WERI-Rb-1 (cell line): ENCODE results near the gene CHGA.

Experiments
- DNase-seq: peaks from one replicate; pipeline ENCODE4 v3.0.0-alpha.2; 2020
- H3K27ac ChIP-seq: fragments of 250-450 bp; sonication (Bioruptor Pico); 2 replicates; pipeline ENCODE4 v1.5.1; 2020; ENCODE audit warnings: mild to moderate bottlenecking, moderate library complexity
- H3K27me3 ChIP-seq: fragments of 250-450 bp; sonication (Bioruptor Pico); 2 replicates; pipeline ENCODE4 v1.5.1; 2021; ENCODE audit warnings: mild to moderate bottlenecking, low read depth, moderate library complexity; ENCODE audit not compliant: insufficient read depth, severe bottlenecking
- H3K36me3 ChIP-seq: fragments of 250-450 bp; sonication (Bioruptor Pico); 2 replicates; pipeline ENCODE4 v1.5.1; 2020; ENCODE audit warnings: mild to moderate bottlenecking, moderate library complexity
- H3K4me3 ChIP-seq: 2 replicates; pipeline ENCODE4 v1.5.1; 2011; ENCODE audit warnings: low read depth, mild to moderate bottlenecking, control low read depth, low read length
- H3K9me3 ChIP-seq: fragments of 250-450 bp; sonication (Bioruptor Pico); 2 replicates; pipeline ENCODE4 v1.5.1; 2021; ENCODE audit warnings: mild to moderate bottlenecking, moderate library complexity; ENCODE audit not compliant: severe bottlenecking
- TF ChIP-seq, protein P1 (sequence below): IDR thresholded peaks from 2 replicates; pipeline ENCODE4 v1.5.1; 2011; ENCODE audit warnings: low read depth, mild to moderate bottlenecking, control low read depth, inconsistent platforms, low read length

CHGA gene

DNA sequence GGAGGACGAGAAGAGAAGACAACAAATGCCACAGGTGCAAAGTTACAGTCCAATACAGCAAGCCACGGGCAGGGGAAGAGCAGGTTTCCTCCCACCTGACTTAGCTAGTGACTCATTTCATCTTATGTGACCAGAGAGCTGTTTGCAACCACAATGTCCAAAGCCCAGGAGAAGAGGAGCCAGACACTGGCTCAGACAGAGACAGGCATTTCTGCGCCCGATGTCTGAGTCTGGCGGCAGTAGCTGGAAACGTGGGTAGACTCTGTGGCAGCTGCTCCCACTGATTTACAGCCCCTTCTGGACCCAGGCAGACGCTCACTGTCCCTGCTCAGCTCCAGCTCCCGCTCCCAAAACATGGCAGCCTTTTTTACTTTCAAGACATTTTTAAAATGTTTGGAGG, 60.0 kb downstream of the CHGA start:
- TF ChIP-seq, protein P1, sequence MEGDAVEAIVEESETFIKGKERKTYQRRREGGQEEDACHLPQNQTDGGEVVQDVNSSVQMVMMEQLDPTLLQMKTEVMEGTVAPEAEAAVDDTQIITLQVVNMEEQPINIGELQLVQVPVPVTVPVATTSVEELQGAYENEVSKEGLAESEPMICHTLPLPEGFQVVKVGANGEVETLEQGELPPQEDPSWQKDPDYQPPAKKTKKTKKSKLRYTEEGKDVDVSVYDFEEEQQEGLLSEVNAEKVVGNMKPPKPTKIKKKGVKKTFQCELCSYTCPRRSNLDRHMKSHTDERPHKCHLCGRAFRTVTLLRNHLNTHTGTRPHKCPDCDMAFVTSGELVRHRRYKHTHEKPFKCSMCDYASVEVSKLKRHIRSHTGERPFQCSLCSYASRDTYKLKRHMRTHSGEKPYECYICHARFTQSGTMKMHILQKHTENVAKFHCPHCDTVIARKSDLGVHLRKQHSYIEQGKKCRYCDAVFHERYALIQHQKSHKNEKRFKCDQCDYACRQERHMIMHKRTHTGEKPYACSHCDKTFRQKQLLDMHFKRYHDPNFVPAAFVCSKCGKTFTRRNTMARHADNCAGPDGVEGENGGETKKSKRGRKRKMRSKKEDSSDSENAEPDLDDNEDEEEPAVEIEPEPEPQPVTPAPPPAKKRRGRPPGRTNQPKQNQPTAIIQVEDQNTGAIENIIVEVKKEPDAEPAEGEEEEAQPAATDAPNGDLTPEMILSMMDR = no peak
- no peak for DNase-seq
- Histone ChIP-seq H3K9me3 (peaks cover 13% of the 10 kb centered on the region), H3K27ac (no peak overlapping the region), H3K4me3 (no peak overlapping the region), H3K36me3 (no peaks in the 10 kb centered on the region), H3K27me3 (no peaks in the 10 kb centered on the region)

DNA sequence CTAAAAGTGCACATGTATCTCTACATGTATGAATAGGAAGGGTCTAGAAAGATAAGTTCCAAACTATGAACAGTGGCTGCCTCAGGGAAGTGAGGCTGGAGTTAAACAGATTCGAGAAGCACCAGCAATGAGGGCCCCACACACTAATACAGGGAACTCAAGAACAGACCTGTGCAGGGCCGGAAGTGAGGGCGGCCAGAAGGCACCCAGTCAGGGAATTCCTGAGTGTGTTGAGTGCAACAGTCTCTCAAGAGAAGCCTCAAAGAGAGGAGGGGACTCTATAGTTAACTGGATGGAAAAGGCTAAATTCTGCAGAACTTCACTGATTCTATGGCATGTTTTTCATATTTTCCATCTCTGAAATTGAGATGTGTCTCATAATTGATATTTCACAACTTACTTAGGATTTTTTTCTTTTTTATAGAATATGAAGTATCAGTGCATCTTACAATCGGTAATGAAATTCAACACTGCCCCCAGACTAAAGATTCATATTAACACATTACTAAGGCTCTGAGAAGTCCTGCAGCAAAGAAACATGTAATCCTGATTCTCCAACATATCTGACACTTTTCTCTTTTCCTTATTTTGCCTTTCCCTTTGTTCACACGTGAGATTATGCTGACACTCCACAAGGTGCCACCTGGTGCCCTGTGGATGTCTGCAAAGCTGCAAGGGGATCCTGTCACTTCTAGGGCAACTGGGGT, 61.3 kb downstream of the CHGA start:
- no peaks in the 10 kb centered on the region for H3K36me3 ChIP-seq
- no peak for DNase-seq
- no peak overlapping the region for H3K4me3 ChIP-seq
- H3K27me3 ChIP-seq = no peaks in the 10 kb centered on the region
- H3K9me3 ChIP-seq = peaks cover 4% of the 10 kb centered on the region
- TF ChIP-seq, protein P1 = no peak
- H3K27ac ChIP-seq = no peak overlapping the region
